ENCODE measurements around the gene HEATR1.

Gene HEATR1

GRCh38 chr1:236532850-236533249, 71.5 kb downstream of the HEATR1 start:
- TF ChIP-seq FOXP2 (optimal IDR thresholded peaks at IDR 0.05; ENCODE audit: borderline replicate concordance, extremely low read depth, extremely low read length, insufficient read depth) (no peak), TAF1 (IDR thresholded peaks at IDR 0.05; ENCODE audit: borderline replicate concordance, insufficient read depth, low read length) (no peak), REST (IDR thresholded peaks at IDR 0.05; ENCODE audit: insufficient read depth in 1 of 2, low read depth in 2 of 2, low read length in 2 of 2) (no peak), SIN3A (IDR thresholded peaks at IDR 0.05; ENCODE audit: borderline replicate concordance, insufficient read depth, low read length) (no peak)

- TF ChIP-seq FOXP2 (optimal IDR thresholded peaks at IDR 0.05; ENCODE audit: borderline replicate concordance, extremely low read depth, extremely low read length, insufficient read depth) (no peak), SIN3A (IDR thresholded peaks at IDR 0.05; ENCODE audit: borderline replicate concordance, insufficient read depth, low read length) (no peak), TAF1 (IDR thresholded peaks at IDR 0.05; ENCODE audit: borderline replicate concordance, insufficient read depth, low read length) (no peak), POLR2AphosphoS5 (IDR thresholded peaks at IDR 0.05; ENCODE audit: low read depth, low read length) (no peak), REST (IDR thresholded peaks at IDR 0.05; ENCODE audit: insufficient read depth in 1 of 2, low read depth in 2 of 2, low read length in 2 of 2) (no peak)
These were observed 73.4 kb downstream of the HEATR1 start for GRCh38 chr1:236530959-236531358.

GRCh38 chr1:236530286-236530685, 74.0 kb downstream of the HEATR1 start:
- TF ChIP-seq SIN3A (IDR thresholded peaks at IDR 0.05; ENCODE audit: borderline replicate concordance, insufficient read depth, low read length) (no peak), REST (IDR thresholded peaks at IDR 0.05; ENCODE audit: insufficient read depth in 1 of 2, low read depth in 2 of 2, low read length in 2 of 2) (no peak), FOXP2 (optimal IDR thresholded peaks at IDR 0.05; ENCODE audit: borderline replicate concordance, extremely low read depth, extremely low read length, insufficient read depth) (no peak), TAF1 (IDR thresholded peaks at IDR 0.05; ENCODE audit: borderline replicate concordance, insufficient read depth, low read length) (no peak), POLR2AphosphoS5 (IDR thresholded peaks at IDR 0.05; ENCODE audit: low read depth, low read length) (no peak)

GRCh38 chr1:236526079-236526478, 78.2 kb downstream of the HEATR1 start:
- no peak for TF ChIP-seq POLR2AphosphoS5 (IDR thresholded peaks at IDR 0.05; ENCODE audit: low read depth, low read length)
- TF ChIP-seq FOXP2 (optimal IDR thresholded peaks at IDR 0.05; ENCODE audit: borderline replicate concordance, extremely low read depth, extremely low read length, insufficient read depth): no peak
- no peak for TF ChIP-seq SIN3A (IDR thresholded peaks at IDR 0.05; ENCODE audit: borderline replicate concordance, insufficient read depth, low read length)
- no peak for TF ChIP-seq TAF1 (IDR thresholded peaks at IDR 0.05; ENCODE audit: borderline replicate concordance, insufficient read depth, low read length)
- no peak for TF ChIP-seq REST (IDR thresholded peaks at IDR 0.05; ENCODE audit: insufficient read depth in 1 of 2, low read depth in 2 of 2, low read length in 2 of 2)

GRCh38 chr1:236524895-236525184, 79.5 kb downstream of the HEATR1 start:
- TF ChIP-seq POLR2AphosphoS5 (IDR thresholded peaks at IDR 0.05; ENCODE audit: low read depth, low read length): no peak
- no peak for TF ChIP-seq TAF1 (IDR thresholded peaks at IDR 0.05; ENCODE audit: borderline replicate concordance, insufficient read depth, low read length)
- no peak for TF ChIP-seq FOXP2 (optimal IDR thresholded peaks at IDR 0.05; ENCODE audit: borderline replicate concordance, extremely low read depth, extremely low read length, insufficient read depth)
- no peak for TF ChIP-seq REST (IDR thresholded peaks at IDR 0.05; ENCODE audit: insufficient read depth in 1 of 2, low read depth in 2 of 2, low read length in 2 of 2)
- TF ChIP-seq SIN3A (IDR thresholded peaks at IDR 0.05; ENCODE audit: borderline replicate concordance, insufficient read depth, low read length): no peak
